NB4 (cell line): Measurements from ENCODE around the gene STAT1.

Source experiments
- DNase-seq: peaks from one replicate; pipeline ENCODE4 v3.0.0; 2010; ENCODE audit warnings: low read depth
- H3K4me3 ChIP-seq: one replicate; pipeline ENCODE4 v1.5.1; 2011; ENCODE audit warnings: mild to moderate bottlenecking, low read depth, low read length, moderate library complexity
- CTCF ChIP-seq: IDR thresholded peaks from one replicate; pipeline ENCODE4 v1.5.1; 2012; ENCODE audit warnings: low read depth, low read length
- MYC ChIP-seq: IDR thresholded peaks from 2 replicates; pipeline ENCODE4 v1.6.1; 2011; ENCODE audit warnings: low read depth, low read length
- POLR2A ChIP-seq: IDR thresholded peaks from 2 replicates; pipeline ENCODE4 v1.6.1; 2011; ENCODE audit warnings: mild to moderate bottlenecking; ENCODE audit not compliant: insufficient read length; ENCODE audit errors: extremely low read depth
- TF ChIP-seq, protein P1 (sequence below): IDR thresholded peaks from 2 replicates; pipeline ENCODE4 v1.6.1; 2011; ENCODE audit warnings: low read depth, low read length

STAT1 gene

GRCh38 chr2:190982262-190983034 lies 31.5 kb downstream of the STAT1 start:
- no peak overlapping the region for H3K4me3 ChIP-seq
- TF ChIP-seq MYC, result no peak
- TF ChIP-seq, protein P1, sequence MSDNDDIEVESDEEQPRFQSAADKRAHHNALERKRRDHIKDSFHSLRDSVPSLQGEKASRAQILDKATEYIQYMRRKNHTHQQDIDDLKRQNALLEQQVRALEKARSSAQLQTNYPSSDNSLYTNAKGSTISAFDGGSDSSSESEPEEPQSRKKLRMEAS, result no peak
- TF ChIP-seq POLR2A, result no peak
- no peak for TF ChIP-seq CTCF
- no peak for DNase-seq

GRCh38 chr2:190981733-190982132 lies 32.2 kb downstream of the STAT1 start:
- H3K4me3 ChIP-seq, result no peak overlapping the region
- TF ChIP-seq MYC (no peak), POLR2A (no peak), CTCF (no peak)
- TF ChIP-seq, protein P1, result no peak
- no peak for DNase-seq

DNA sequence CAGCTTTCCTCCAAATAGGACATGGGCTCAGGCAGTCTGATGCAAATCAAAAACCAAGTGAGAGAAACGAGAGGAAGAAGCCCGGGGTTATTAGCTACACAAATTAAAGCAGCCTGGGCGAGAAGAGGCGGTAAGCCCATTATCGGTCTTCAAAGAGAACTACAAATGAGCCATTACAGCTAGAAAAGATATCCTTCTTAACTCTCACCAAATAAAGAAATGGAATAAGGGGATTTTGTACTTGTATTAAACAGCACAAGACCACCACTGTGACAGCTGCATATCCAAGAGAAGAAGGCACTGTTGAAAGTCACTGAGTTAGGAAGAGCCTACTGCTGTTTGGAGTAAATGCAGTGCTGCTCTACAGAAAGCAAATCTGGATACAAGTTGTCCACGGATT lies 32.6 kb downstream of the STAT1 start:
- no peak for DNase-seq
- no peak overlapping the region for H3K4me3 ChIP-seq
- TF ChIP-seq POLR2A, result no peak
- TF ChIP-seq, protein P1, result no peak

- H3K4me3 ChIP-seq, result no peak overlapping the region
- TF ChIP-seq, protein P1, result no peak
- no peak for TF ChIP-seq POLR2A
- no peak for TF ChIP-seq MYC
- TF ChIP-seq CTCF, result no peak
- no peak for DNase-seq
Measured at GRCh38 chr2:190980630-190981209, 33.3 kb downstream of the STAT1 start.

DNA sequence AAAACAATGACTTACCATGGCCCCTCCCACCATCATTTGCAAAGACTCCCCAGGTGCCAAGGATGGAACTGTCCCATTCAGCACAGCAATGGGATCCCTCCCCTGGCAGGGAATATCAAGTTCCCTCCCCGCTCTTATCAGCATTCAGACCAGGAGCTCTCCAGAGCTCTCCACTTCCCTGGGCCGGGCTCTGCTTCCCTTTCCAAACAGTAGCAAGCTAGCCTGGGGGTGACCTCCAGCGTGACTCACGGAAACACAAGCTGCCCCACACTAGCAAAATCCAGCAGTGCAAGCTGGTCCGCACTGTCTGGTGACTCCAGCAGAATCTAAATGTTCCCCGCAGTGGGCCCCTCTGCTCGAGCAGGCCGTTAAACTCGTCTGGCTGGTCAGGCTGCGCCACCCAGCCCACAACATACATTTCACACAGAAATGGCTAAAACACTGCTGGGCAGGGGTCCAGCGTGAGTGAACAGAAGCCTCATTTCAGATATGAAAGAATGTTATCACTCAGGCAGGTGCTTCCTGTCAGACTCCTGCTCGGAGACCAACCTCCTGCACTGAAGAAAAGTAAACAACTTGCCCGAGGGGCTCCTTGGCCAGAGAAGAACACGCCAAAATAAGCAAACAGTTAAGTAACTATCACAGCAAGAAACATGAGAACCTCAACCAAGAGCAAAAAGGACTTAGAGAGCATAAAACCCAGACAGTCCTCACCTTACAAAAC lies 33.9 kb downstream of the STAT1 start:
- H3K4me3 ChIP-seq, result no peak overlapping the region
- DNase-seq, result no peak
- TF ChIP-seq, protein P1, result no peak

- H3K4me3 ChIP-seq, result no peak overlapping the region
- TF ChIP-seq, protein P1, result no peak
- TF ChIP-seq MYC, result no peak
- TF ChIP-seq POLR2A, result no peak
- no peak for DNase-seq
Measured at GRCh38 chr2:190978389-190979053, 35.5 kb downstream of the STAT1 start.

DNA sequence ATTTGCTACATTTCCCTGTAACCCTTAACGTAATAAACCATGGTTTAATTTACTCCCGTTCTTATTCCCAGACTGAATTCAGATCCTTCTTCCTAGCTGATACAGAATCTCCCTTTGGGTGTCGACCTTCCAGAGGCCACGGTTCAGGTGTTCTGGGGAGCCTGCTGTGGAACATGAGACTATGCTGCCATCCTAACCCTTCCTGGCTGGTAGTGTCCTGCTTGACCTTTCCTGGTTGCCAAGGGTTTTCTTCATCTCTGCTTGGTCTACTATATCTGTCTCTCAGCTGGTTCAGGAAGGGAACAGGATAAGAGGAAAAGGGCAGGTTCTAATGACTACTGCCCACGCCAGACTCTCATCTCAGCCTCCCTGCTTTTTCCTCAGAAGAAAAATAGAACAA lies 36.5 kb downstream of the STAT1 start:
- H3K4me3 ChIP-seq, result no peak overlapping the region
- DNase-seq, result no peak
- TF ChIP-seq POLR2A (no peak), MYC (no peak), CTCF (no peak)
- TF ChIP-seq, protein P1, result no peak
